HG03354 (cell line): ENCODE measurements around the gene FHIT.
"Not testable (repeated sequence)": the region's sequence is repeated elsewhere in the genome, so short reads cannot be mapped to it uniquely, and the experiment has no call there.

Source experiments
- ATAC-seq: cut with Tn5 transposase; IDR thresholded peaks from one replicate; pipeline ENCODE4 v1.9.1; 2021; ENCODE audit warnings: mild to moderate bottlenecking; ENCODE audit not compliant: unreplicated experiment, poor library complexity, severe bottlenecking

The FHIT gene

GRCh38 chr3:61233746-61234145 is 17.5 kb downstream of the FHIT start:
- peak; percentile 58 for ATAC-seq

- ATAC-seq, result no peak
These were observed 19.6 kb downstream of the FHIT start for GRCh38 chr3:61231693-61232092.

GRCh38 chr3:61227799-61228198 is 23.5 kb downstream of the FHIT start:
- no peak for ATAC-seq

GRCh38 chr3:61226166-61226686 is 25.0 kb downstream of the FHIT start:
- ATAC-seq, result no peak

GRCh38 chr3:61224823-61225222 is 26.4 kb downstream of the FHIT start:
- no peak for ATAC-seq

GRCh38 chr3:61223451-61223850 is 27.8 kb downstream of the FHIT start:
- no peak for ATAC-seq

- ATAC-seq, result no peak
These were observed 28.8 kb downstream of the FHIT start for GRCh38 chr3:61222467-61222866.

- ATAC-seq, result no peak
These were observed 29.4 kb downstream of the FHIT start for GRCh38 chr3:61221759-61222362.

GRCh38 chr3:61218504-61218903 is 32.7 kb downstream of the FHIT start:
- ATAC-seq, result no peak

GRCh38 chr3:61216171-61216570 is 35.1 kb downstream of the FHIT start:
- ATAC-seq, result not testable (repeated sequence)

GRCh38 chr3:61202086-61202485 is 49.2 kb downstream of the FHIT start:
- ATAC-seq, result no peak

- no peak for ATAC-seq
These were observed 50.2 kb downstream of the FHIT start for GRCh38 chr3:61201071-61201470.

- ATAC-seq, result no peak
These were observed 51.0 kb downstream of the FHIT start for GRCh38 chr3:61200270-61200669.

GRCh38 chr3:61199843-61200242 is 51.4 kb downstream of the FHIT start:
- ATAC-seq, result no peak

- no peak for ATAC-seq
These were observed 56.2 kb downstream of the FHIT start for GRCh38 chr3:61194892-61195538.

- no peak for ATAC-seq
These were observed 59.0 kb downstream of the FHIT start for GRCh38 chr3:61192222-61192621.

- ATAC-seq, result not testable (repeated sequence)
These were observed 61.0 kb downstream of the FHIT start for GRCh38 chr3:61190205-61190604.

GRCh38 chr3:61186030-61186429 is 65.2 kb downstream of the FHIT start:
- ATAC-seq, result no peak

- no peak for ATAC-seq
These were observed 66.3 kb downstream of the FHIT start for GRCh38 chr3:61184956-61185355.

GRCh38 chr3:61182662-61183061 is 68.6 kb downstream of the FHIT start:
- peak; percentile 49 for ATAC-seq

- ATAC-seq, result peak; percentile 99
These were observed 69.4 kb downstream of the FHIT start for GRCh38 chr3:61181874-61182273.
